ENCODE data around the gene GKN1.
"Not testable (repeated sequence)": the region's sequence is repeated elsewhere in the genome, so short reads cannot be mapped to it uniquely, and the experiment has no call there.

The GKN1 gene, protein sequence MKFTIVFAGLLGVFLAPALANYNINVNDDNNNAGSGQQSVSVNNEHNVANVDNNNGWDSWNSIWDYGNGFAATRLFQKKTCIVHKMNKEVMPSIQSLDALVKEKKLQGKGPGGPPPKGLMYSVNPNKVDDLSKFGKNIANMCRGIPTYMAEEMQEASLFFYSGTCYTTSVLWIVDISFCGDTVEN

GRCh38 chr2:68974251-68974650 is at the start of gene GKN1:
TSS of gene GKN1 (plus strand) at chr2:68974636. CDS start at chr2:68974678, 42 bp downstream.
- DNase-seq (ENCODE audit: low read depth): no peak

GRCh38 chr2:68925295-68925896 is 49.0 kb upstream of the GKN1 start:
- DNase-seq (ENCODE audit: low read depth): peak; percentile 51

- no peak for DNase-seq (ENCODE audit: low read depth)
Observed at GRCh38 chr2:68926796-68927195, 47.6 kb upstream of the GKN1 start.

DNA sequence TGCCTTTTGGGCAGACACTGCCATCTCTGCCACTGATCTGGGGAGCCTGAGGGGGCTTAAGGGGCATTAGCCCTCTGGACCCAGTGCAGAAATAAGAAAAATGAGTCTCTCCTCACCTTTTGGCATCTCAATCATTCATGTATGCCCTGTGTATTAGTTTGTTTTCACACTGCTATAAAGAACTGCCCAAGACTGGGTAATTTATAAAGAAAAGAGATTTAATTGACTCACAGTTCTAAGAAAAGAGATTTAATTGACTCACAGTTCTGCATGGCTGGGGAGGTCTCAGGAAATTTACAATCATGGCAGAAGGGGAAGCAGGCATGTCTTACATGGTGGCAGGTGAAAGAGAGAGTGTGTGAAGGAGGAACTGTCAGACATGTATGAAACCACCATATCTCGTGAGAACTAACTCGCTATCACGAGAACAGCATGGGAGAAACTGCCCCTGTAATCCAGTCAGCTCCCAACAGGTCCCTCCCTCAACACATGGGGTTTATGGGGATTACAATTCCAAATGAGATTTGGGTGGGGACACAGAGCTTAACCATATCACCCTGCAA is 43.2 kb upstream of the GKN1 start:
- DNase-seq (ENCODE audit: low read depth): no peak

- no peak for DNase-seq (ENCODE audit: low read depth)
Observed at GRCh38 chr2:68931799-68932198, 42.6 kb upstream of the GKN1 start.

DNA sequence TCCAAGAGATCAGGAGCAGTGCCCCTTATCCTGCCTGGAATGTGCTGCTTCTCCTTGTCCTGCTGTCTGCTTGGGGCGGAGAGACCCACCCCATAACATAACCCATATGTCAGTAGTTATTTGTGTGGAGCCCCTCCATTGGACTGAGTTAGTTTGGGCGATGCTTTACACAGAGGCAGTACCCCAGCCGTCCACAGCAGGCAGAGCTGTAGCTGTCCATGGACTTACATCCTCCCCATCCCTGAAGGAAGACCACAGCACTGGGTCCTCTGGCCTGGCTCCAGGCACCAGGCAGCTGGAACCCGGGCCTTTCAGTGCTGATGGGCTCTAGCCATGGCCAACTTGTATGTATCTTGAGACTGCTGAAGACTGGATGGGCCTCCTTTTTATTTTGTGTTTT is 42.0 kb upstream of the GKN1 start:
- no peak for DNase-seq (ENCODE audit: low read depth)

GRCh38 chr2:68934021-68934420 is 40.4 kb upstream of the GKN1 start:
- no peak for DNase-seq (ENCODE audit: low read depth)

- no peak for DNase-seq (ENCODE audit: low read depth)
Observed at GRCh38 chr2:68935471-68935870, 39.0 kb upstream of the GKN1 start.

DNA sequence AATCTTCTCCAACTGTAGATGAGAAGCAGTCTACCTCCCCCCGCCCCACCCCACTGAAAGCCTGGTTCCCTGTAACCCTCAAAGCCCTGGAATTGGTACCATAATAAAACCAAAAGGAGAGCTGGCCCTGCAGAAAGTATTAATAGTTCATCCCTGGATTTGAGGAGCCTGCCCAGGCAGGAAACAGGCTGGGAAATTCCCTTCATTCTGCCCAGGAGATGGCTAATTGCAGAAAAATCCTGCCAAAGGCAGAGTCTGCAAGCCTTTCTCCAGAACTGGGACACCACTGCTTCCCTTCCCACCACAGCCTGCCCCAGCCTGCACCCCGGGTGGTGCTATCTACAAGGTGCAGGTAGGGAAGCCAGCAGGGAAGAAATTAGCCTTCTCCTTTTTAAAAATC is 38.0 kb upstream of the GKN1 start:
- no peak for DNase-seq (ENCODE audit: low read depth)

DNA sequence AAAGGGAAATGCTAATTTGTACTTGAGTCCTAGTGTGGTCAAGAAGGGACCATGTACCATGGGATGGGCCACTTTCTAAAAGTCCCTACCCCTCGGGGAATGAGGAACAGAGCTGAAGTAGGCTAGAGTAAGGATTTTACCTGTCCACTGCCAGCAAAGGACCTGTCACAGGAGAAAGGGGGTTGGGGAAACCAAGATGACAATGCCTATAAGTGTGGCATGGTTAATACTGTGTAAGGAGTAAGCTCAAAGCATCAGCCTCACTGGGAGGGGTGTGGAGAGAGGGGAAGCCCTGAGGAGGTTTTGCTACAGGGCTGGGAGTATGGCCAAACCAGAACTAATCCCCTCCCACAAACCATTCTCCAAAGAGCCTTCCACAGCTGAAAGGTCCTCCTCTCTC is 37.5 kb upstream of the GKN1 start:
- DNase-seq (ENCODE audit: low read depth): no peak

GRCh38 chr2:68937346-68938055 is 36.9 kb upstream of the GKN1 start:
- DNase-seq (ENCODE audit: low read depth): no peak

DNA sequence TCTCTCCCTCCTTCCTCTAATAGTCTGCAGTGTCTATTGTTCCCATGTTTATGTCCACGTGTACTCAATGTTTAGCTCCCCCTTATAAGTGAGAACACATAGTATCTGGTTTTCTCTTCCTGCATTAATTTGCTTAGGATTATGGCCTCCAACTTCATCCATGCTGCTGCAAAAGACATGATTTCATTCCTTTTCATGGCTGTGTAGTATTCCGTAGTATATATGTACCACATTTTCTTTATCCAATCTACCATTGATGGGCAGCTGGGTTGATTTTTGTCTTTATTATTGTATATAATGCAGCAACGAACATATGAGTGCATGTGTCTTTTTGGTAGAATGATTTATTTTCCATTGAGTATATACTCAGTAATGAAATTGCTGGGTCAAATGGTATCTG is 35.5 kb upstream of the GKN1 start:
- DNase-seq (ENCODE audit: low read depth): no peak

- no peak for DNase-seq (ENCODE audit: low read depth)
Observed at GRCh38 chr2:68939962-68940361, 34.5 kb upstream of the GKN1 start.

DNA sequence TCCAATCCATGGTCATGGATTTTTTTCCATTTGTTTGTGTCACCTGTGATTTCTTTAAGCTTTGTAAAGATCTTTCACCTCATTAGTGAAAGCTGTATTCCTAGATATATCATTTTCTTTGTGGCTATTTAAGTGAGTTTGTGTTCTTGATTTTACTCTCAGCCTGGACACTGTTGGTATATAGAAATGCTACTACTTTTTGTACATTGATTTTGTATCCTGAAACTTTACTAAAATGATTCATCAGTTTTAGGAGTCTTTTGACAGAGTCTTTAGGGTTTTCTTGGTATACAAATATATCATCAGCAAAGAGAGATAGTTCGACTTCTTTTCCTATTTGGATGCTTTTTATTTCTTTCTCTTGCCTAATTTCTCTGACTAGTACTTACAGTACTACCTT is 34.1 kb upstream of the GKN1 start:
- DNase-seq (ENCODE audit: low read depth): no peak

- DNase-seq (ENCODE audit: low read depth): no peak
Observed at GRCh38 chr2:68942827-68943226, 31.6 kb upstream of the GKN1 start.

GRCh38 chr2:68943581-68944568 is 30.6 kb upstream of the GKN1 start:
- peak; percentile 53 for DNase-seq (ENCODE audit: low read depth)

DNA sequence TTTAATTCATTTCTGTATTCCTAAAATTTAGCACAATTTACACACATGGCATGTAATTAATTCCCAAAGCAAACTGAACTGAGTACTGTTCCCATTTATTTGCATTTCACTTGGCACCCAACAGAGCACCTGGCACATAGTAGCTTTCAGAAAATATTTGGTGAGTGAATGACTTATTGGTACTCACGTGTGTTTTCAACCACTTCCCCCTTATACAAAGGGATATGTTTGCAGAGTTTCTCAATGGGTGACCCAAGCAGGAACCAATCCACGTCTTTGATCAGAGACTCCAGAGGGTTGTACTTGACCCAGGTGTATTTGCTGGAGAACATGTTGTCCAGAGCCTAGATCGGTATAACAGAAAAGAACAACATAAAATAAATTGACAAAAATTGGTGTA is 28.3 kb upstream of the GKN1 start:
- no peak for DNase-seq (ENCODE audit: low read depth)

DNA sequence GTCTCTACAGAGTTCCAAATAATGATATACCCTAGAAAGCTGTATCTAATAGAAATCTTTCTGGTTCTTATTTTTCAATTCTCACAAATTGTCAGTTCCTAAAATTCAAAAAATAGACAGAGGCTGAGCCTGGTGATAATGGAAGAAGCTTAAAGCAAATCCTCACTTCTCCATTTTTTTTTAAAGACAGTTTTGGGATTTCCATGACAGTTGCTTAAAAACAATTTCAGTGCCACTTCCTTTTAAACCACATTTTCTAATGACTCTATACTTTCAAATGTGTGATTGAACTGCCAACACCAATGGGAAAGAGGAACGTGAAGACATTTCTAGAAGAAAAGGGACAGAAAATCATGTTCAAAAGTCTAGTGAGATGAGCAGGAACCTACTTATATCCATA is 25.7 kb upstream of the GKN1 start:
- DNase-seq (ENCODE audit: low read depth): no peak

DNA sequence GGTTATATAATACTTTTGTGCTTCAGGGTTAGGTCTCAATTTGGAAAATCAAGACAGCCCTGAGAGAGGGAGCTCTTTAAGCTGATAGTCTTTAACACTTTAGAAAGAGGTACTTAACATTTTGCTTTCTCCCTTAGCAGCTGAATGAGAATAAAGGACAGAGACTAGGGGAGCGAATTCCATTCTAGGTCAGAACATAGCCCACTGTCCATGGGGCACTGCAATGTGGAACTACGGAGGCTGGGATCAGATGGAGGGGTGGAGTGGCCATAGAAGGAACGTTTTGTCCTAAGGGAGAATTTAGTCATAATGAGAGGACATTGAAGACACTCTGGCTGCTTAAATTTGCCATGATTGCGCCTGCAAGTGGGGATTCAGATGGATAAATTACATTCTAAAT is 22.5 kb upstream of the GKN1 start:
- no peak for DNase-seq (ENCODE audit: low read depth)

DNA sequence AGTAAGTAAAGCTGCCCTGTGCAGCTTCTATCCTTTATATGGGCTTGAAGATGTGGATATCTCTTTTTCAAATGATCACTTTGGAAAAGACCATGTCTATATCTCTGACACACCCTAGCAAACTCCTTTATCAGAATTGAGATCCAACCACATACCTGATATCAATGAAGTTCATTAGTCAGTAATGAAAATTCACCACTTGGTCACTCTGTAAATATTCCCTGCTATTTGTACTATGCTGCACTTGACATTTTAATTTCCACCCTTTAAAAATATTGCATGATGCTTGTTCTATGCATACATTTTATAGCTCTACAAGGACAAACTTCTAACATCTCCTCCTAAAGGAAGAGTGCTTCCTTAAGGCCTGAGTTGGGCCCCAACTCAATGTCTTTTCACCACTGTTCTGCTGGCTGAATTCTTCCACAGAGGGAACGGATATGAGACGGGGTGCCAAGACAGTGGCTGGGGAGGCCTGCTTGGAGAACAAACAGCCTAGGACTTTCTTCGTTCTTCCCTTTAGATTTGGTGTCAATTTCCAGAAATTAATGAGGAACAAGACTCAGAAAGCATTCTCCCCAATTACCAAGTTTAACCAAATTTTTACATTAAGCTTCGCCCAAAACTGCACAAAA is 21.4 kb upstream of the GKN1 start, which contains the start of gene GKN2:
Gene GKN2, minus strand, starts transcription at position 7 of the 635 bp plus-strand sequence. CDS start 32 bp downstream, outside the sequence.
- no peak for DNase-seq (ENCODE audit: low read depth)

- not testable (repeated sequence) for DNase-seq (ENCODE audit: low read depth)
Observed at GRCh38 chr2:68955432-68955831, 19.0 kb upstream of the GKN1 start.
